ENCODE data around the gene MRPS9.

DNA sequence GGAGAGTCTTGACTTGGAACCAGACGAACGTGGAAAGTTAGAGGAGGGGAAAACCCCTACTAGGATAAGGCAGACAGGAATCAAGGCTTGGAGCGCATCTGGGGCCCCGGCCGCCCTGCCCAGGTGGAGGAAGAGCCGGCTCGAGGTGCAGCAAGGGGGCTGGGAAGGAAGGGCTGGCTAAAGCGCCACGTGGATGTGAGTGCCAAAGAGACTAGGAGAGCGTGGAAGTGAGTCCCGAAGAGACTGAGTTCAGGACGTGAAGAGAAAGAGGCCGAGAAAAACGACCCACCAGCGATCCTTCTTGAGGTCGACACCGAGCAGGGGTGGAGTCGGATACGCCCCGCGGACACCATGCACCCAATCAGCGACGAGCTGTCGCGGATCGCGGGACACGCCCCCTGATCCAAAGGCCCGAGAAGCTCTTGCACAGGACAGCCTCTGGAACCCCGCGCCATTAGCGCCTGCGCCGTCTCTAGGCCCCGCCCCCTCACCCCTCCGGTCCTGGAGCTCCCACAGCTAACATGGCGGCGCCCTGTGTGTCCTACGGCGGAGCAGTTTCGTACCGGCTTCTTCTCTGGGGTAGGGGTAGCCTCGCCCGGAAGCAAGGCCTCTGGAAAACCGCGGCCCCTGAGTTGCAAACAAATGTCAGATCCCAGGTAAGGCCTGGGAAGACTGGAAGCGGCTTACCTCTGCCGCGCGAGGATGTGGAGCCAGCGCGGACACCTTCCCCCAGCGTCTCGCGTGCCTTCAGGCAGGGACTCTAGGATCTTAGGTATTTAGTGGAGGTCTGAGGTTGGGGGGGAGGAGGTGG, at the start of gene MRPS9:
- TF ChIP-seq EZH2 (IDR thresholded peaks at IDR 0.05; ENCODE audit: borderline replicate concordance, low read depth, low read length, poor library complexity, severe bottlenecking): no peak
- TF ChIP-seq, protein P1, sequence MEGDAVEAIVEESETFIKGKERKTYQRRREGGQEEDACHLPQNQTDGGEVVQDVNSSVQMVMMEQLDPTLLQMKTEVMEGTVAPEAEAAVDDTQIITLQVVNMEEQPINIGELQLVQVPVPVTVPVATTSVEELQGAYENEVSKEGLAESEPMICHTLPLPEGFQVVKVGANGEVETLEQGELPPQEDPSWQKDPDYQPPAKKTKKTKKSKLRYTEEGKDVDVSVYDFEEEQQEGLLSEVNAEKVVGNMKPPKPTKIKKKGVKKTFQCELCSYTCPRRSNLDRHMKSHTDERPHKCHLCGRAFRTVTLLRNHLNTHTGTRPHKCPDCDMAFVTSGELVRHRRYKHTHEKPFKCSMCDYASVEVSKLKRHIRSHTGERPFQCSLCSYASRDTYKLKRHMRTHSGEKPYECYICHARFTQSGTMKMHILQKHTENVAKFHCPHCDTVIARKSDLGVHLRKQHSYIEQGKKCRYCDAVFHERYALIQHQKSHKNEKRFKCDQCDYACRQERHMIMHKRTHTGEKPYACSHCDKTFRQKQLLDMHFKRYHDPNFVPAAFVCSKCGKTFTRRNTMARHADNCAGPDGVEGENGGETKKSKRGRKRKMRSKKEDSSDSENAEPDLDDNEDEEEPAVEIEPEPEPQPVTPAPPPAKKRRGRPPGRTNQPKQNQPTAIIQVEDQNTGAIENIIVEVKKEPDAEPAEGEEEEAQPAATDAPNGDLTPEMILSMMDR (conservative IDR thresholded peaks at IDR 0.05; ENCODE audit: low read depth, low read length): no peak

All from A673 (cell line).